SU-DHL-6 (cell line): Measurements from ENCODE around the gene GPATCH2.

ENCODE experiments used
- CTCF ChIP-seq: fragments of 200-600 bp; sonication (generic); IDR thresholded peaks from one replicate; pipeline ENCODE4 v1.5.1; 2017; ENCODE audit warnings: antibody characterized with exemption, mild to moderate bottlenecking, low read length, moderate library complexity; ENCODE audit not compliant: insufficient read depth, poor library complexity, severe bottlenecking
- EZH2phosphoT487 ChIP-seq: fragments of 200-600 bp; sonication (generic), shearing (Covaris generic); conservative IDR thresholded peaks from 2 replicates; pipeline ENCODE4 v1.6.1; 2018; ENCODE audit warnings: mild to moderate bottlenecking, antibody characterized with exemption, low read length, moderate library complexity, mixed read lengths

DNA sequence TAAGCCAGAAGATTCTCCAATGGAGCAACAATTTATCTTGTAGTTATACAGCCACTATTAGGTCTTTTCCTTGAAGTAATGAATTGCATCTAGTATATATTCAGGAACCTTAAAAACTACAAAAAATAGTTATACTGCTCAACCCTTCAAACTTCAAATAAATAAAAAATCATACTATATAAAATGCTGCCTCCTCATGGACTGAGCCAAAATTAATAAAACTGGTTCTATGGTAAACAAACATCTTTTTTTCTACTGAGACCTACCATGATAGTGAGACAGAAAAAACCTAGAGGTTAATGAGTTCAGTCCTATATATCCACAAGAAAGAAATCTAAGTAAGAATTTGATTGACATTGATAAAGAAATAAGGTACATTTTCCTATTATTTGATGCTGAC lies 67.7 kb downstream of the GPATCH2 start:
- no peak for TF ChIP-seq CTCF
- no peak for TF ChIP-seq EZH2phosphoT487
